HCT116 (cell line): ENCODE measurements around the gene BBX. TPM values are rescaled to one million over a fixed set of nuclear protein-coding genes. Genes with fewer than 3 reads are reported as not detected.

Experiments
- ATAC-seq: fragments of 200-7000 bp; cut with Tn5 transposase; 2 replicates; pipeline ENCODE4 v1.9.1; 2020; ENCODE audit warnings: mild to moderate bottlenecking, moderate library complexity
- BruUV-seq: library from RNA; stranded (reverse); fragments of 400-500 nt; replicated peaks from 2 replicates; lab custom pipeline; 2021; lab: Mats Ljungman, UMichigan
- CTCF ChIA-PET: fragments of 300-600 bp; sonication (Branson Sonifier 250); formaldehyde crosslinking; loops from one replicate; lab custom pipeline; 2021; ENCODE audit warnings: antibody characterized with exemption; lab: Charles Lee
- POLR2A ChIA-PET: fragments of 300-600, 350-600 bp; sonication (Branson Sonifier 250); formaldehyde crosslinking; loops from one replicate; lab custom pipeline; 2021; ENCODE audit warnings: antibody characterized with exemption; lab: Charles Lee
- RAD21 ChIA-PET, 2 experiments: fragments of 300-600 bp; sonication (Branson Sonifier 250); formaldehyde crosslinking; loops; one replicate each; lab custom pipeline; 2023; ENCODE audit warnings: low total read pairs in 2 of 2; ENCODE audit not compliant: uncharacterized antibody in 2 of 2, unreplicated experiment in 2 of 2, low non-redundant PET in 1 of 2; lab: Charles Lee
- DNase-seq: peaks from one replicate; pipeline ENCODE4 v3.0.0-alpha.2; 2010; ENCODE audit warnings: low read depth, low spot score
- H2AFZ ChIP-seq: fragments of 200-600 bp; shearing (Covaris generic), sonication (generic); 2 replicates; pipeline ENCODE4 v1.6.1; 2017; ENCODE audit warnings: low read depth, mixed run types, mixed read lengths, antibody characterized with exemption, low read length; ENCODE audit not compliant: poor library complexity, severe bottlenecking
- H3K27ac ChIP-seq: 2 replicates; pipeline ENCODE4 v1.5.1; 2012; ENCODE audit warnings: low read depth, low read length
- H3K27me3 ChIP-seq: fragments of 200-600 bp; sonication (generic); 2 replicates; pipeline ENCODE4 v1.6.1; 2016; ENCODE audit warnings: mixed run types, low read length, mixed read lengths; ENCODE audit not compliant: insufficient read depth
- H3K36me3 ChIP-seq, 2 experiments: fragments of 200-500 bp in 1 of 2; fragments of 200-600 bp in 1 of 2; sonication (Bioruptor generic) in 1 of 2; sonication (generic) in 1 of 2; 2 replicates each; pipeline versions ENCODE4 v1.5.1 to v1.6.1; 2014 to 2016; ENCODE audit warnings: low read length in 2 of 2, inconsistent platforms in 1 of 2, mixed read lengths in 1 of 2, mixed run types in 1 of 2; ENCODE audit not compliant: insufficient read depth in 2 of 2, control insufficient read depth in 1 of 2
- H3K4me1 ChIP-seq, 2 experiments: fragments of 200-600 bp in 1 of 2; sonication (generic) in 1 of 2; 2 replicates each; pipeline versions ENCODE4 v1.5.1 to v1.6.1; 2012 to 2017; ENCODE audit warnings: low read length in 2 of 2, inconsistent platforms in 1 of 2, mild to moderate bottlenecking in 1 of 2, mixed read lengths in 1 of 2, mixed run types in 1 of 2, moderate library complexity in 1 of 2; ENCODE audit not compliant: insufficient read depth in 2 of 2, control insufficient read depth in 1 of 2
- H3K4me2 ChIP-seq: fragments of 200-600 bp; sonication (generic); 2 replicates; pipeline ENCODE4 v1.6.1; 2017; ENCODE audit warnings: mixed run types, low read length, mixed read lengths
- H3K4me3 ChIP-seq, 2 experiments: fragments of 200-600 bp in 1 of 2; sonication (generic) in 1 of 2; replicated peaks in 1 of 2; 2 replicates each; pipeline ENCODE4 v1.5.1; 2011 to 2016; ENCODE audit warnings: low read length in 2 of 2, control low read depth in 1 of 2, low read depth in 1 of 2, mild to moderate bottlenecking in 1 of 2, mixed read lengths in 1 of 2, mixed run types in 1 of 2
- H3K79me2 ChIP-seq: fragments of 200-600 bp; sonication (generic); 2 replicates; pipeline ENCODE4 v1.6.1; 2017; ENCODE audit warnings: mild to moderate bottlenecking, mixed run types, low read length, moderate library complexity, mixed read lengths; ENCODE audit not compliant: insufficient read depth
- H3K9ac ChIP-seq: fragments of 200-600 bp; sonication (generic); 2 replicates; pipeline ENCODE4 v1.6.1; 2016; ENCODE audit warnings: low read length, mixed read lengths
- H3K9me2 ChIP-seq: fragments of 200-600 bp; sonication (generic), shearing (Covaris generic); 2 replicates; pipeline ENCODE4 v1.6.1; 2017; ENCODE audit warnings: mixed run types, mild to moderate bottlenecking, moderate library complexity; ENCODE audit not compliant: insufficient read depth
- H3K9me3 ChIP-seq, 2 experiments: fragments of 200-500 bp in 1 of 2; fragments of 200-600 bp in 1 of 2; sonication (Bioruptor generic) in 1 of 2; sonication (generic) in 1 of 2; 2 replicates each; pipeline ENCODE4 v1.6.1; 2014 to 2017; ENCODE audit warnings: low read length in 2 of 2, mixed read lengths in 2 of 2, inconsistent platforms in 1 of 2, low read depth in 1 of 2, mild to moderate bottlenecking in 1 of 2, mixed run types in 1 of 2, moderate library complexity in 1 of 2; ENCODE audit not compliant: control insufficient read depth in 1 of 2, insufficient read depth in 1 of 2
- H4K20me1 ChIP-seq: fragments of 200-600 bp; sonication (generic), shearing (Covaris generic); 2 replicates; pipeline ENCODE4 v1.6.1; 2017; ENCODE audit warnings: mixed run types, mild to moderate bottlenecking, moderate library complexity; ENCODE audit not compliant: insufficient read depth
- CTCF ChIP-seq, 3 experiments: fragments of 200-600 bp in 1 of 3; sonication (generic) in 1 of 3; IDR thresholded peaks in 2 of 3; conservative IDR thresholded peaks in 1 of 3; 2 replicates each; pipeline ENCODE4 v1.5.1; 2012 to 2017; ENCODE audit warnings: low read depth in 2 of 3, low read length in 2 of 3, antibody characterized with exemption in 1 of 3, borderline replicate concordance in 1 of 3, control low read depth in 1 of 3, mild to moderate bottlenecking in 1 of 3, mixed read lengths in 1 of 3, mixed run types in 1 of 3, moderate library complexity in 1 of 3; ENCODE audit not compliant: insufficient read depth in 1 of 3
- MAX ChIP-seq: IDR thresholded peaks from 2 replicates; pipeline ENCODE4 v1.6.1; 2012
- POLR2AphosphoS5 ChIP-seq: IDR thresholded peaks from 2 replicates; pipeline ENCODE4 v1.6.1; 2011; ENCODE audit warnings: mild to moderate bottlenecking, low read depth, low read length, moderate library complexity
- RAD21 ChIP-seq: IDR thresholded peaks from 2 replicates; pipeline ENCODE4 v1.6.1; 2012; ENCODE audit warnings: low read depth, mild to moderate bottlenecking
- REST ChIP-seq: IDR thresholded peaks from 2 replicates; pipeline ENCODE4 v1.6.1; 2012; ENCODE audit warnings: low read depth
- intact Hi-C: fragments of 100-400 bp; cut with micrococcal nuclease; formaldehyde crosslinking; loops from 2 replicates; pipeline ENCODE4 v1.10.0; 2022
- total RNA-seq: library from RNA; stranded (reverse); gene quantifications from one replicate; pipeline ENCODE4 v1.2.1, GENCODE V29; 2021; ENCODE audit not compliant: unreplicated experiment

Gene BBX
- total RNA-seq, 1 experiment from 2014 or later = 55.6 TPM

- H3K9ac ChIP-seq = no peak overlapping the region
- intact Hi-C loops = no loop called here
- H3K79me2 ChIP-seq = no peaks in the 10 kb centered on the region
- no peaks in the 10 kb centered on the region for H3K4me1 ChIP-seq
- peak; percentile 81 for ATAC-seq
- H4K20me1 ChIP-seq = no peaks in the 10 kb centered on the region
- no peaks in the 10 kb centered on the region for H3K36me3 ChIP-seq
- CTCF ChIA-PET = interaction anchor here (0.6 to 1.3 kb wide), 7 partner anchors 9 to 480 kb away, joined by 3 to 6 read pairs (median 3); no protein-coding TSS in a partner anchor
- H3K4me3 ChIP-seq = no peak overlapping the region
- TF ChIP-seq MAX (no peak), CTCF (IDR thresholded peaks at IDR 0.05 in 2 of 3, conservative IDR thresholded peaks at IDR 0.05 in 1 of 3; ENCODE audit: borderline replicate concordance in 1 of 3, insufficient read depth in 1 of 3, low read depth in 2 of 3, low read length in 2 of 3) (peak; percentile 27 to 64 (median 63); a peak in 5 of 6 replicates), POLR2AphosphoS5 (no peak), REST (no peak), RAD21 (peak; percentile 34; the same call in 1 of the 2 replicates)
- POLR2A ChIA-PET = no interaction called here
- no peak overlapping the region for H2AFZ ChIP-seq
- peak; percentile 19 for DNase-seq
- no peak overlapping the region for H3K4me2 ChIP-seq
- no peaks in the 10 kb centered on the region for H3K9me3 ChIP-seq
- H3K27me3 ChIP-seq = no peaks in the 10 kb centered on the region
- no TSS peak for BruUV-seq
- RAD21 ChIA-PET = no interaction called here
- H3K27ac ChIP-seq = no peak overlapping the region
- H3K9me2 ChIP-seq = no peaks in the 10 kb centered on the region
These were observed 229.6 kb downstream of the BBX start for GRCh38 chr3:107752202-107752990.
